SHP77 treated with DMSO at 0.1 percent for 48 hours (cell line): ENCODE measurements around the gene DOCK2.

ENCODE experiments used
- DNase-seq: peaks from one replicate; lab custom pipeline; 2025; lab: John Stamatoyannopoulos, UW

The DOCK2 gene

DNA sequence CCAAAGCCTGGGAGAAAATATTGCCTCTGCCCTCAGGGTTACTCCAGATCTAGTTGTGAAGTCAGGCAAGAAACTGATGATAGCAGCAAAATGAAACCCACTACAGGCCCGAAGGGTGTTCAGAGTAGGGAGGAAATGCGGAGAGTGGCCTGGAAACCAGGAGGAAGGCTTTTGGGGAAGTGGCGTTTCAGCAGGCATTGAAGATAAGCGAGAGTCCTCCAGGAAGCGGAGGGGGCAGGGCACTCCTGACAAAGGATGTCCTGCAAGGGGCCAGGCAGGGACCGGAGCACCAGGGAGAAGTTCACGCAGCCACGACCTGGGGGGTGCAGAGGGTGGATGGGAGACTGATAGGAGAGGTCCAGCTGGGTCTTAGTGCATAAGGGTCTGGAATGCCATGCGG lies 460.9 kb downstream of the DOCK2 start:
- no peak for DNase-seq

DNA sequence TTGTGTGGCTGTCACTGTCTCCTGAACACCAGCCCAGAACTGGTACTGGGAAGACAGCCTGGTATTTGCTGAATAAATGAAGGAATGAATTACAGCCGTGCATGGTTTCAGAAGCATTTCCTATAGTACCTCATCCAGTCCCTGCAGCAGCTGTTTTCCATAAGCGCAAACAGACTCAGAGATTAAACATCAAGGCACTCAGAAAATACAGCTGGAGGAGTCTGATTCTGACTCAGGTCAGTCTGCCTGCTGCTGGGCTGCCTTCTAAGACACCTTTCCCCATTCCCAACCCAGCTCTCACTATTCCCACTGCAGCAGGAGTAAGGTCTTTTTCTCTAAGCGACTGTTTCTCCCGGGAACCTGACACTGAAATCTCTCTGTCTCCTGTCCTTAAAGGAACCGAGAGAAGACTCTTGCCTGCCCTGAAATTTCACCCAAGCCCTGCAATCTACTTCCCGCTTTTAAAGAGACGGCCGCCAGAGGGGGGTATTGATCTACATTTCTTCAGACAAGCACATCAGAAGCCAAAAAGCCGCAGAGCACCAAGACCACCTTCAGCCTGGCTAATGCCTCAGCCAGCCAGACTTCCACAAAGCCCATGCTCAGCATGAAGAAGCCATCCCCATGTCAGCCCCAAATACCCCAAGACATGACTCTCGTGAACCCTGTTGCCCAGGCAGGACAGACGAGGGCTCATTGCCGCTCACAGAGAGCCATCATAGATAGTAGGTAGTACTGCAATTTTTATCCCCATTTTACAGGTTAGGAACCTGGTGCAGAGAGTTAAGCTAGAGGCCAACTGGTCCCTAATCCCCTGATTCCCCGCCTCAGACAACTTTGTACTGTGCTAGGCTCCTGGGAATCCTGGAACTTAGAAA lies 463.2 kb downstream of the DOCK2 start:
- DNase-seq = peak; percentile 1

DNA sequence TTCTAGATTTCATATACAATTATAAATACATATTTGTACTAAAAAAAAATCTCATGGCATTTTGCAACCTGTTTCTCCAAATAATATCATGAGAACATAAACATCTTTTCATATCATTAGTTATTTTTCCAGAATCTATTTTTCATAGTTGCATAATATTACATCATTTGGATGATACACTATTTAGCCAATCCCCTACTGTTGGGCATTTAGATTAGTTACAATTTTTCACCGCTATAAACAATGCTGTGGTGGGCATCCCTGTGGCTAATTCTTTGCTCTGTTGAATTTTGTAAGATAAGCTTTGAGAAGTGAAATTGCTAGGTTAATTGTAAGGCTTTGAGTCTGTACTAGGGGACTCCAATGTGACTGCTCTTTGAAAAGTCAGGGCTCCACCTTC lies 466.4 kb downstream of the DOCK2 start:
- DNase-seq = no peak

DNA sequence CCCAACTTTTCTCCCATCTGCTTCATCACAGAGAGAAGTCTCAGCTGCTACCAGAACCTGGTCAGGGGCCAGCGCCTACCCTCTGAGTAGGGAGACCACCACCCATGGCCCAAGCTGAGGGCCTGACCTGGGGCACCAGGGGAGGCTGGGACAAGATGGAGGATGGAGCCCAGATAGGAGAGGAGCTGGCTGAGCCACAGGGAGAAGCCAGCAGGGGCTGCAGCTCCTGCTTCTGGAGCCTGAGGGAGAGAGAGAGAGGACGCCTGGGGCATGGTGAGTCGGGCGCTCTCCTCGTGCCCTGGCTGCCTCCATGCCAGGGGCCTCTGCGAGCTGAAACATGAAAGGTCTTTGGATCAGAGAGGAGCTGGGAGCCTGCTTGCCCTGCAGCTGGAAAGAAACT lies 467.2 kb downstream of the DOCK2 start:
- DNase-seq = no peak

DNA sequence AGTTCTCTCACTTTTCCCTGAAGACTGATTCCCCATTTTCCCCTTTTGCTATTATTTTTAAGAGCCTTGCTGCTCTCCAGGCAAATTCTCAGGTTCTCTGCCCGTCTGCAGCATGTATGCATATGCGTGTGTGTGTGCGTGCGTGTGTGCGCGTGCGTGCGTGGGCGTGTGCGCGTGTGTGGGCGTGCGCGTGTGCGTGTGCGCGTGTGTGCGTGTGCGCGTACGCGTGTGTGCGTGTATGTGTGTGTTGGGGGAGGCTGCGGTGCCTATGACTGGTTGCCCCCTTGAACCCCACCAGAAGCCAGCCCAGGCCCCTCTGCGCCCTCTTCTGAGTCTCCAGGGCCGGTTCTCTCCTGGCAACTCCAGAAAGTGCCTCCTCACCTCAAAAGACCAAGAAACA lies 467.6 kb downstream of the DOCK2 start:
- no peak for DNase-seq

DNA sequence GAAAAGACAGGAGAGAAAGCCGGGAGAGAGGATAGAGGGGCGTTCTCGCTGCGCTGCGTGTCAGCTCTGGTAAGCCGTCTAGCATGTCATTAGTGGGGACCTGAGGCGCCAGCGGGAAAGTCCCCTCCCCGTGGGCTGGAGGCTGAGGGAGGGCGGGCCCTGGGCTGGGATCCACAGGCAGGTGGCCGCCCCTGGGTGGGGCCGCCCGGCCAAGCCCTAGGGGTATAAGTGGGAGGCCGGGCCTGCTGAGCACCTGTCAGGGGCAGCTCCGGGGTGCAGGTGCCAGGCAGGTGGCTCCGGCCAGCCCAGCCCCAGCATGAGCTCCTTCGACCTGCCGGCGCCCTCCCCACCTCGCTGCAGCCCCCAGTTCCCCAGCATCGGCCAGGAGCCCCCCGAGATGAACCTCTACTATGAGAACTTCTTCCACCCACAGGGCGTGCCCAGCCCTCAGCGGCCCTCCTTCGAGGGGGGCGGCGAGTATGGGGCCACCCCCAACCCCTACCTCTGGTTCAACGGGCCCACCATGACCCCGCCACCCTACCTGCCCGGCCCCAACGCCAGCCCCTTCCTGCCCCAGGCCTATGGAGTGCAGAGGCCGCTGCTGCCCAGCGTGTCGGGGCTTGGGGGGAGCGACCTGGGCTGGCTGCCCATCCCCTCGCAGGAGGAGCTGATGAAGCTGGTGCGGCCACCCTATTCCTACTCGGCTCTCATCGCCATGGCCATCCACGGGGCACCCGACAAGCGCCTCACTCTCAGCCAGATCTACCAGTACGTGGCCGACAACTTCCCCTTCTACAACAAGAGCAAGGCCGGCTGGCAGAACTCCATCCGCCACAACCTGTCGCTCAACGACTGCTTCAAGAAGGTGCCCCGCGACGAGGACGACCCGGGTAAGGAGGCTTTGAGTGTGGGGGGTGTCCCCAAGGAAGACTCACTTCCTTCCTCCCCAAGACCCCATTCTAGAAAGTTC lies 468.9 kb downstream of the DOCK2 start, which contains the start of gene FOXI1:
FOXI1 (plus strand) TSS at position 256 of the 970 bp plus-strand sequence; CDS start at position 317, 61 bp downstream.
- no peak for DNase-seq

DNA sequence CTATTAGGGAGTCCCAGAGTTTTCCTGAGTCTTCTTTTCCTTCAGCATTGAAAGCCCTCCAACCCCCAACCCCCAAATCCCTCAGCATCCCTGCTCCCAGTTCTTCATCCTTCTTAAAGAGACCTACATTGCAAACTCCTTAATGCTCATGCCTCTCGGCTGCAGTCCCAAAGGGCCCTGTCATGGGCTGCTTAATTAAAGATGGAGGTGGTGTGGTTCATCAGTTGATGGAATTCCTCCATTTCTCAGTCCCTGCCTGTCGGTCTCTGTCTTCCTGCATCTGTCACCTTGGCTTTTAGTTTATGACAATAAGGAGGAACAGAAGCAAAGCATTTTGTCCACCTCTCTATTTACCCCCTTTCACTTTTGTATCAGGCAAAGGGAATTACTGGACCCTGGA lies 470.6 kb downstream of the DOCK2 start:
- DNase-seq = no peak

DNA sequence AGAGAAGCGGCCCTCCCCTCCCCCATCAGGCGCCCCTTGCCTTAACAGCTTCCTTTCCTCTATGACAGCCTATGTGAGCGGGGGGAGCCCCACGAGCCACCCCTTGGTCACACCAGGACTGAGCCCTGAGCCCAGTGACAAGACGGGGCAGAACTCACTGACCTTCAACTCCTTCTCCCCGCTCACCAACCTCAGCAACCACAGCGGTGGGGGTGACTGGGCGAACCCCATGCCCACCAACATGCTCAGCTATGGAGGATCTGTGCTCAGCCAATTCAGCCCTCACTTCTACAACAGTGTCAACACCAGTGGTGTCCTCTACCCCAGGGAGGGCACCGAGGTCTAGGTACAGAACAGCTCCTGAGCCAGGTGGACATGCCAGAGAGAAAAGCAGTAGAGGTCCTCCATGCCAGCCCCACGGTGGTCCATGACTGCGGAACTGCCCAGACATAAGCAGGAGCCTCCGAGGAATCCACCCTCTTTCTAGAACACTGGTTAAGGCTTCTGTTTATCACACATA lies 471.3 kb downstream of the DOCK2 start:
- no peak for DNase-seq

DNA sequence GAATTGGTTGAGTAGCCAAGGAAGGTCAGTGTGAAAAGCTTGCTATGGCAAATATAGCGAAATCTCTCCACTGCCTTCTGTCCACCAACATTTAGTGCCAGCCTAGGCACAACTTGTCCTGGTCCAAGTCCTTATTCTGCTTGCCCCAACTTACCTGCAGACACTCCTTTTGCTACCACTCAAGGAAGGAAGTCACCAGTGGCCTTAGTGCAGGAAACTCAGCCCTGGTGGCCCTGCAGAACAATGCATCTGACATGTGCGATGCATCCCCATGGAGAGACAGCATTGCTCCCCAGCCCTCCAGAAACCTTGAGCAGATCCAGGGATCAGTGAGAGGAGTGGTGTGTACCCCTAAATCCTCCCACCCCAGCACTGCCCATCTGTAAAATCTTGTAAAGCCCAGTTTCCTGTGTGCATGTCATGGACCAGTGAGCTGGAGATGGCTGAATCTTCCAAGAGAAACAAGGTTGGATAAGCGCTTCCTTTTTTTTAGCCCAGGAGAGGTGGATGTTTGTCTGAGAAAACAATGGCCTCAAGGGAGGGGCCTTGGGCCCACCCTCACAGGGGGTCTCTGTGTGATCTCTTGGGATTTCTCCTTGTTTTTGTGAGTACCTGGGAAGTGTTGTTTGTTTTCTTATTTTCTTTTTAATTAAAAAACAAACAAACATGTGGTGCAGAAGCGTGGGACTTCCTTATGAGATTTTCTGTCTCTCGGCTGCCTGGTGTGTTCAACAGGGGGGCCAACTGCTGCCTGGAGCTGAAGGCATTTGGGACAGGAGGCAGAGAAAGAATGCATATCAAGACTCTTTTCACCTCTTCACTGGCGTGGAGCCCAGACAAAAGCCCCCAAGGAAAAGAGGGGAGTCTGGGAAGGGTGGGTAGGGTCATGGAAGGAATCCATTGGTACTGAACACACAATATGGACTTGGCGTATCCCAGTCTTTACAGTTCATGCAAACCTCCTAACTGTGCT lies 472.3 kb downstream of the DOCK2 start:
- DNase-seq = no peak

DNA sequence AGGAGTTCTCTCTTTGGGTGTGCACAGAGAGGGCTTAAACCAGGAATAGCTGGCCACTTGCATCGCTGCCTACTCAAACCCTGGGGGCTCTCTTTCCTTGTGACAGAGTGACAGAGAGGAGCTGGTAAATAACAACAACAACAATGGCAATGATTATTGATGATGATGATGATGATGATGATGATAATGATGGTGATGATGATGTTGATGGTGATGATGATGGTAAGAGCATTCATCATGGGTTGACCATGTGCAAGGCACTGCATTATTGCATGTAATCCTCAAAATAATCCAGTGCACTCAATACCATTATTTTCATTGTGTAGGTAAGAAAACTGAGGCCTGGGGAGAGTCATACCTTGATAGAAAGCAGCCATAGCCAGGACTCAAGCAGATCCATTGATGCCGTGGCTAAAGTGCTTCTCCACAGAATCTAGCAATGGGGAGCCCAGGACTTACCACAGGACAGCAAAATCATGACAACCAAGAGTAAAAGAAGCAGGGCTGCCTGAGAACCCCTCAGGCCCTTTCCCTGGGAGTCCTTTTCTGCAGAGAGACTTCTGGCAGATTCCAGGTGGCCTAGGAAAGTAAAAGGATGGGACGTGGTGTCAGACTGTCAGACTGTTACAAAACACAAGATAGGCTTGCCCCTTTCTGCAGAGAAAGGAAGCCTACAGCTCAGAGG lies 473.5 kb downstream of the DOCK2 start:
- no peak for DNase-seq

DNA sequence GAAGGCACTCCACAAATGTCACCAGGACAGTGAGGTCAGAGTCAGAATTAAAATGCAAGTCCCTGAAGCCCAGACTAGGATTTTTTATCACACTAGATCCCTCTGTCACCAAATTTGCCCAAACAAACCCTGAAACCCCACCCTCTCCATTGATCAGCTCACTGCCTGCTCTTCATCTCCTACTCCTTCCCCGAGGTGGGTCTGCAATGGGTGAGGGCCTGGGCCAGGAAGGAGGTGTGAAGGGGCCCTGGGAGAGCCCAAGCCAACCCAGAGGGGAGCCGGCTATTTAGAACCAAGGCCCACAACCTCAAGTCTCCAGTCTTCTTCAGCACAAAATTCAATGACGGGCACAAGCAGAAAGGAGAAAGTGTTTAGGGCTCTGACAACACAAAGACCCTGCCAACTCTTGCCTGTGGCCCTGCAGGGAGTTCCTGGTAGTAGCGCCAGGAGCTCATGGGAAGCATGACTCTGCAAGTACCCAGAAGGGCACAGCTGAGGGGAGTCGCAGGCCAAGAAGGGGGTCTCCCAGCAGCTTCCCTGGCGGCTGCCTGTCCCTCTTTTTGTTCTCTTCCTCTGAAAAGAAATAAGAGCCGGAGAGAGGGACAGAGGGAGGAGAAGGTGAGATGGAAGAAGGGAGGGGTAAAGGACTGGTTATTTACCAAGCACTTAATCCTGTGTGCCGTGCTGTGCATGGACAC lies 474.2 kb downstream of the DOCK2 start:
- no peak for DNase-seq

DNA sequence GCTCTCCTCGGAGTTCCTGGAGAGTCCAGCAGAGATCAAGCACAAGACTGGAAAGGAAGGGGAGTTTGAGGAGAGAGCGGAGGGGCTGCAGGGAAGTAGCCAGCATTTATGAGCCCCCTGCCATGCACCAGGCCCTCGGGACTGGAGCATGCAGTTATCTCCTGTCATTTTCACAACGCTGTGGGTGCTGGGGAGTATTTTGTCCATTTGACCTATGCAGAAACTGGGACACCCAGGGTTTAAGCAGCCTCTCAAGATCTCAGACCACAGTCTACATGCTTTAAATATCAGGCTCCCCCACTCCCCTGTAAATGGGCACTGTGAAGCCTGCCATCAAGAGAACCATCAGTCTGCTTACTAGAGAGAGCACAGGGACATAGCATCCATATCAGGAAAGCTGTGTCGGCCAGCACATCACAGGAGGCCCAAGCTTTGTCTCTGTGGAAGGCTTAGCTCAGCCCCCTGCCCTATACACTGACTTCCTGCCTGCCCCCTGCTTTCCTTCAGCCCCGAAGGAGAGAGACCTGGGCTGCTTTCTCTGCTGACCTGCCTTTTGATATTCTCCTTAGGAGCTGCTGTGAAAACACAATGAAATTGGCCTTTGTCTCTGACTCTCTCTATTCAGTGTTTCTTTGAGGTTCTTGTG lies 475.9 kb downstream of the DOCK2 start:
- no peak for DNase-seq

DNA sequence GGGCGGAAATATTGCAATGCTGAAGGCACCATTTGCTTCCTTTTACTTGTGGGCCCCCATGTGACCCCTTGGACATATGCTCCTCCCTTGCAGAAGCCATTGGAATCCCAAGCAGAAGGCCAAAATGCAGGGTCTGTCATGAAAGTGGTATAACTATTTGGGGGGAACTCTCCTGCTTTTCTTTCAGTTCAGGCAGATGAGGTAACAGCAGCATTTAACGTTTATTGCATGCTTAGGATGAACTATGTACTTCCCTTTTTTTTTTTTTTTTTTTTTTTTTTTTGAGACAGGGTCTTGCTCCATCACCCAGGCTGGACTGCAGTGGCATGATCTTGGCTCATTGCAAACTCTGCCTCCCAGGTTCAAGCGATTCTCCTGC lies 476.4 kb downstream of the DOCK2 start:
- no peak for DNase-seq

DNA sequence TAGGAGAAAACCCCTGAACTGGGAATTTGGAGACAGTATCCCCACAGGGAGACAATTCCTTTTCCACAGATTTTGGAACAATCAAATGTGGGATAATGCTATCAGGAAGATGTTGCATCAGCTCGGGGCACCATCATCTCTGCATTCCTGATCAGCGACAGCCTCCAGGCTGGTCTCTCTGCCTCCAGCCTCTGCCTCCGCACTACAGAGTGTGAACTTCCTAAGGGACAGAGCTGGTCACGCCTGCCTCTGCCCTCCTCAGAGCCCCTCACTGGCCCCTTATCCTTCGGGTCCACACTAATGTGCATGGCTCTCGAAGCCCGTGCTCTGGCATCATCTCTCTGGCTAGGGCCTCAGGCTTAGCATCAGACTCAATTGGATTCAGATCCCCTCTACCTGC lies 477.2 kb downstream of the DOCK2 start:
- no peak for DNase-seq

DNA sequence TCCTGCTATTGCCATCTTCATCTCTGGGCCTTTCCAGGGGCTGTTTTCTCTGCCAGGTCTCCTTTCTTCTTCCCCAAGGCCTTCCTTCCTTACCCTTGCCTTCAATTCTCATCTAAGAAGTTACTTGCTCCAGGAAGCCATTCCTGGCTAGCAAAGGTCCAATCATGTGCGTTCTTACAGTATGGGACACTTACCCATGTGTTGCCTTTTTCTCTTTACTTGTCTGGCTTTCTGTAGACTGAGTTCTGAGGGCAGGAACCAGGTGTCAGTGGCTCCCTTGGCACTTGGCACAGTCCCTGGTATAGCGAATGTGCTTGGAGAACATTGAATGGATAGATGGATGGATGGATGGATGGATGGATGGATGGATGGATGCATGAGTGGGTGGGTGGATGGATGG lies 478.9 kb downstream of the DOCK2 start:
- no peak for DNase-seq

DNA sequence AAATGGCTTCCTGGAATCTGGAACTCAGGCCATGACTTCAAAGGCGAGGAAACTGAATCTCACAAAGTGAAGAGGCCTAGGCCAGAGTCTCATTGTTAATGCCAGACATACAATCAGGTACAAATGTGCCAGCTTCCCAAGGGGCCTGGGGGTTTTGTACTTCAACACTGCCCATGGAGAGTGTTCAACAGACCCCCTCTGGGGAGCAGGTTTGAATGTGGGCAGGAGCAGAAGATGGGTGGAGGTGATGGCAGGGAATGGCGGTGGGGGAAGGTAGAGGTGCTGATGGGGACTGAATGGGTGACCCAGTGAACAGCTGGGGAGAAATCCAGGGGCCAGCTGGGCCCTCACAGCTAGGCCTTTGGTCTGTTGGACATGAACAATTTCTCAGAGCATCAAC lies 480.7 kb downstream of the DOCK2 start:
- no peak for DNase-seq

DNA sequence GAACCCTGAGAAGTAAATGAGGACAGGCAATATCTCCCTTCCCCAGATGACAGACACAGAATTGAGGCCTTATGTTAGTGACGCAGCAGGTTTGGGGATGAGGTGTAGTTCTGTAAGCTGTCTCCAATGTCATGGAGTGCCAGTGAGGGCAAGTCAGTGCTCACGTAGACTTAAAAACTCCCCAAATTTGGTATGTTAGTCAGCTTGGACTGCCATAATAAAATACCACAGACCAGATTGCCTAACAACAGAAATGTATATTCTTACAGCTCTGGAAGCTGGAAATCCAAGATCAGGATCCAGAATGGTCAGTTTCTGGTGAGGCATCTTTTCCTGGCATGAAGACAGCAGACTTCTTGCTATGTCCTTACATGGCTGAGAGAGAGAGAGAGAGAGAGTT lies 483.5 kb downstream of the DOCK2 start:
- DNase-seq = no peak

DNA sequence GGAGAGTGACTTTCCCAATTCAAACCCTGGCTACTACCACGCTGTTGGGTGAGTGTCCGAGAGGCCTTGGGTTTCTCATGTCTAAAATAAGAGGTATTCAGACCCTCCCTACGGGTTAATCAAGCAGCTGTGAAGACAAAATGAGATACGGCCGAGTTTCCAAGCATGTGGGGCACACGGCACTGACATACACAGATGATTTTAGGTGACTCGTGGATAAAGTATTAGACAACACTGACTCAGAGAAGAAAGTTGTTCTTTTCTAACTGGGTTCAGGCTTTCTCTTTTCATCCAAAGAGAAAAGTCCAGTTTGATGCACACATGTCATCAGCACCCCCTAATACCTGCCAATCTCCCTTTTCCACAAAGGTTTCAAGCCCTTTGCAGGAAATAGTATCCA lies 484.2 kb downstream of the DOCK2 start:
- no peak for DNase-seq

DNA sequence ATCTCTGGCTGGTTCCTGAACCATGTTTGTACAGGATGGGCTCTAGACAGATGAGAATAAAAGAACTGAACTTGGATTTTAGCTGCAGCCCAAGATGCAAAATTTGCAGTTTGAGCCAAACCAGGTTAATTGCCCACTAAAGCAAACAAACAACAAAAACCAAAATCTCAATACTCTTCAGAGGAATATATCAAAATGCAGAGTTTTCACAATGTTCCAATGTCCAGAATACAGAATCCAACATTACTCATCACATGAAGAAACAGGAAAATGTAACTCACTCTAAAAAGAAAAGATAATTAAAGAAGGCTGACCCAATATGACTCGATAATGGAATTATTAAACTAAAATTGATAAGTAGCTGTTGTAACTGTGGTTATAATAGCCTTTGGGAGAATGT lies 489.0 kb downstream of the DOCK2 start:
- no peak for DNase-seq

DNA sequence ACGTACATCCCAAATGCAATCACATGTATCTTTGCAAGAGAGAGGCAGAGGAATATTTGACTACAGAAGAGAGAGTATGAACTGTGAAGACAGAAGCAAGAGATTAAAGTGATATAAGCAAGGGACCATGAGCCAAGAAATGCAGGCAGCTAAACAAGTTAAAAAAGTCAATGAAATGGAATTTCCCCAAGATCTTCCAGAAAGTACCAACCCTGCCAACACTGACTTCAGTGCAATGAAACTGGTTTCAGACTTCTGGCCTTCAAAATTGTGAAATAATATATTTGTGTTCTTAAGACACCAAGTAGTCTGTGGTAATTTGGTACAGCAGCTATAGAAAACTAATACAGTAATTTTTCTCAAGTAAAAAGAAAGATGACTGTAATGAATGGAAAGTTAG lies 489.6 kb downstream of the DOCK2 start:
- no peak for DNase-seq
